ENCODE data around the gene IFT81.

The IFT81 gene

DNA sequence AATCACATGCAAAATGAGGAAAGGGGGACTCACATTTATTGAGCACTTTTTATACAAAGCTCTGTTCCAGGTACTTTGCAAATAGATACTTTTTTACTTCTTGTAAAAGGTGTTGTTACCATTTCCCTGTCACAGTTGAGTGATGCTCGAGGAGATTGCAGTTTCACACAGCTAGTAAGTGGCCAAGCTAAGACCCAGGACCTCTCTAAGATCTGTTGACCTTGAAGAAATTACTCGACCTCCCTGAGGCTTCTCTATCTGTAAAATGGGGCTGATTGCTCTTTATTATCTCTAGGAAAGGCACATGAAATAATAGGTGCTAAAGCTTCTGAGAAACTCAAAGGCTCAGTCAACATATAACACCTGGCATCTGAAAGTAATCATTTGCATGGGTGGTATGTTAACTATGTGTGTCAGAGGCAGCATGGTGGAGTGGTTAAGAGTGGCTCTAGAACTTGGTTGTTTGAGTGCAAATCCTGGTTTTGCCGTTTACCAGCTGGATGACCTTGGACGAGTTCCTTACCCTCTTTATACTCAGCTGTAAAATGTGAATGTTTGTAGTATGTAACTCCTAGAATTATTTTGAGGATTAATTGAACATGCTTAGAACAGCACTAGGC is 41.5 kb downstream of the IFT81 start:
- no peak for DNase-seq

DNA sequence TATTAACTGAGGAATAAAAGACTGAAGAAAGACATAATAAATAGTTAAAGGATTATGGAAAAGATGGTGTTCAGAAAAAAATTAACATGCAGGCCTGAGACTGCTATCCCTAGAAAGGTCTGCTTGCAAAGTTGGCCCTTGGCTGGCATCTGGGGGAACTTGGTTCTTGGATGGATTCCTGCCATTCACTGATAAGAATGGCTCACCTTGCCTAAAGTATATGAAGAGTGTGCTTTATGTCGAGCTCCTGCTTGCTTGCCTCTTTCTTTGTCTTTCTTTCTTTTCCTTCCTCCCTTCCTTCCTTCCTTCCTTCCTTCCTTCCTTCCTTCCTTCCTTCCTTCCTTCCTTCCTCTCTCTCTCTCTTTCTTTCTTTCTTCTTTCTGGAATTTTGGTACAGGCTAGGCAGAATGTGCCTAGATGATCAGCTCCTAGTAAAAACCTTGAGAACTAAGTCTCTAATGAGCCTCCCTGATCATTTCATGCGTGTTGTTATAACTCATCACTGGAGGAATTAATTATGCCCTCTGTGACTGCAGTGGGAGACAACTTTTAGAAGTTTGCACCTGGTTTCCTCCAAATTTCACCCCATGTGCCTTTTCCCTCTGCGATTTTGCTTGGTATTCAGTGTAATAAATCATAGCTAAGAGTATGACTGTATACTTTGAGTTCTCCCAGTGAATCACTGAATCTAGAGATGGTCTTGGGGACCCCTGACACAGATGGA is 44.7 kb downstream of the IFT81 start:
- DNase-seq, result no peak

DNA sequence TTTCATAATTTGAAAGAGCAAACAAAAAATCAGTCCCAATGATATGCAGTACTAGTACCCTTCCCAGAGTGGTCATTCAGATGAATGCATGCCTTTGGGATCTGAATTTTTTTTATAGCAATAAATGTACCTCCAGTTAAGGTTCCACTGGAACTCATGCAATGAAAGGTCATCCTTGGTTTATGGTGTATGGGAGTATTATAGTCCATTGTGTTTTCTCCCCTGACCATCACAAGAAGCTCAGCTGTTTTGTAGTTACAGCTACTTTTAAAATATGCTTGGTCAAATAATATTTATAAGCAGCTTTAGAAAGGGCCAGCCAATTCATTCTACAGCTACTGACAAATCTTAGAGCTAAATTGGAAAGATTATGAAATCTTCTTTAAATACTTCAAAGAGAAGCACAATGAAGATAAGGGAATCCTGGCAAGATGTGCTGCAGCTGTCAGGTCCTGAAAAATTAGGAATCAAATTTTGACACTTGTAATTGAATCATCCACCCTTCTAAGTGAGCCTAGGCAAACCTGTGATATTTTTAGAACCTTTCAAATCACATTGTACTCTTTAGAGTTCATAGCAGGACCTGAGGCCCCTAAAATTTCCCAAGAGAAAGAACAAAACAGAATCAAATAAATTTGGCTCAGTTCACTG is 46.5 kb downstream of the IFT81 start:
- DNase-seq, result no peak

DNA sequence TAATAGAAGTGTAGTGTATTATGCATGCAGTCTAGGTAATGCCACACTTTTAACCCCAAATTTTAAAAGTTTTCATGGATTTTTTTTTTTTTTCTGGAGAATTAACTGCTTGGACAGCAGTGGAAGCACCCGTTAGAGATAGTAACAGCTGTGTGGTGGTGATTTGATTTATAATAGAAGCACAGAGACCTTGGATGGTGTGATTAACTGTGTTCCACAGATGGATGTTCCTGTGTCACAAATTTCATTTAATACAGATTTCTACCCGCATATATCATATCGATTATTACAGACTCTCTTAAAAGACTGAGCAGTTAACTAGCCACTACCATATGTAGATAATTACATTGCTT is 47.0 kb downstream of the IFT81 start:
- no peak for DNase-seq

DNA sequence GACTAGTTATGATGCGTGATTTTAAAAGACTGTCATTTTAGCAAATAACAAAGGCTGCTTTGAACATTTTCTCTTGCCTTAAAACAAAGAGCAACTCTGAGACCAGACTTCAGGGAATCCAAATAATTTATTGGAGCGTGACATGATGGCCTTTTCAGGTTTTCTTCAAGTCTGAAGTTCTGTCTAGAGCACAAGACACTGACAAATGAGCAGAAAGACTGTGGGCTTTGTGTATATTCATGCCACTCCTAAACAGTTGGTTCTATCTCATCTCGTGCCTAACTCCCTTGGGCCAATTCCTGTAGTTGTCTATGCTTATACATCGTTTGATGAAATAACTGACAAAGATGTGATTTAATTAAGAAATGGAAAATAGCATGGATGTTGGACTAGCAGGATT is 47.5 kb downstream of the IFT81 start:
- DNase-seq, result no peak

DNA sequence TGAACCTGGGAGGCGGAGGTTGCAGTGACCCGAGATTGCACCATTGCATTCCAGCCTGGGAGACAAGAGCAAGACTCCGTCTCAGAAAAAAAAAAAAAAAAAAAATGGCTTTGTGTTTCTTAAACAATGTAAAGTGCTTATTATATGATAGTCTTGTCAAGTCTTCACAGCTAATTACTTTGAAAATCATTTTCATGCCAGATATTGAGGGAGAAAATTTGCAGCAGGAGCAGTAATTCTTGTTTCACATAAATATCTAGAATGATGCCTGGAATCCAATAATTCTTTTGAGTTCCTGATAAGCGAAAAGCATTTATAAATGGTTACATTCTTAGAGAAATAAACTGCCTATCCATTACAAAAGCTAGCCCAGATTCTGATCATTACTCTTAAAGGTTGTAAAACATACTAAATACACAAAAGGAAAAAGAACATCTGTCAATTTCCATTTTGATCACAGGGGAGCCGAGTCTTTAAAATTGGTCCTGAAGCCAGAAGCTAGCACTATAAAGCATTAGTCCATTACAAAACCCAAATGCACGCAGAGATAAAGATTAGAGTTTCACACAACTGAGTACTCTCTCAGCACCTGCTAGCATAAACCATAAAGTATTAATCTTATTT is 50.3 kb downstream of the IFT81 start:
- no peak for DNase-seq

DNA sequence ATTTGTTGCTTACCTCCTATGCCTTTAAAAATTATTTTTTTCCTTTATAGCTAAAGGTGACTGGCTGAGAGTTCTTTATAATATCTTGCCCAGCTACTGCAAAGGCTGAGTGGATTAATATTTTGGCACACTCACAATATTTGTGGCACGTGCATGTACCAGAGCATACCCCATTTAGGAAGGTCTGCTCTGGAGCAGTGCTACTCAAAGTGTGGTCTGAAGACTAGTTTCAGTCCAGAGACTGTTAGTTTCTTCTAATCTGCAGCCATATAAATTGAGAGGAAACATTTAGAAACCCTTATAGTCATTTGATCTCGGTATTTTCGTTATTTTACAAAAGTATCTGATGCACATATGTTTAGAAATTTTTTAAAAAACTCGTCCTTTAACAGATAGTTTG is 51.0 kb downstream of the IFT81 start:
- no peak for DNase-seq

DNA sequence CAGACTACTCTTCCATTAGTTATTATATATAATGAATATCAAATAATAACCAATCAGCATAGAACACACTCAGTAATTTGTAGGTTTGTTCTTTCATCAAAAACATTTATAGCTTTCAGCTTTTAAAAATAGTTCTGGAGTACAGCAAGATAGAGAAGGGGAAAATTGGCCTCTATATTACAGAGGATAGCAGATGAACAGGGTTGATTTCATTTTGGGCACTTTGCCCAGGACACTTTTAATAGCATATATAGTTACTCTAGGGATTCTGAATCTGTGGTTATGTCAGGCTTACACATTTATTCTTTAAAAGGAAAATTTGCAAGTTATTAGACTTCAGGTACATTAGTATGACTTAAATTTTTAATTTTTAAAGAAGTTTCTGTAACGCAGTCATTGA is 52.6 kb downstream of the IFT81 start:
- no peak for DNase-seq

DNA sequence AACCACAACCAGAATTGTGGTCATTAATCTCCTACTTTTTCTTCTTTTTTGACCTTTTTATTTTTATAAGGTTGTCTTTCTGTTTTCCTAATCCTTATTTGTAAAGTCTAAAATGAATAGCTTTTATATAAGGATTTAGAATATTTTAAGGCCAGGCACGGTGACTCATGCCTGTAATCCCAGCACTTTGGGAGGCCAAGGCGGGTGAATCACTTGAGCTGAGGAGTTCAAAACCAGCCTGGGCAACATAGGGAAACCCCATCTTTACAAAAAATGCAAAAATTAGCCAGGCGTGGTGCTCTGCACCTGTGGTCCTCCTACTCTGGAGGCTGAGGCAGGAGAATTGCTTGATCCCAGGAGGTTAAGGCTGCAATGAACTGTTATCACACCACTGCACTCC is 55.1 kb downstream of the IFT81 start:
- DNase-seq, result no peak

DNA sequence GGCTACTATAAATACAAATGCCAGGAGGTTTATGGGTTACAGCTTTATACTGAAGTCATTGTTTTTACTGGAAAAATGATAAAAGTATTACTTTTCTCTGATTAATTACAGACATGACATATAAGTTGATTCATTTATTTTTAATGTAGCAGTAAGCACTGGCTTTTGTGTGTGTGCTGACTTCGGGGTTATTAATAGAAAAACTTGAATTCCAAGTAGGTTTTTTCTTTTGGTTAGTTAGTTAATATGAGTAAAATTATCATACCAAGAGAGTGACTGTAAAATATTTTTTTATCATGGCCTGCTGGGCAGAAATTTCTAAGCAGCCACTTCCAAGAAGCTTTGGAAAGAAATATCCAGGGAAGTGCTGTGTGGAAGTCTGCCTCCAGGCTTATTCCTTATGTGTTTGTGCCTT is 56.4 kb downstream of the IFT81 start:
- DNase-seq, result no peak

DNA sequence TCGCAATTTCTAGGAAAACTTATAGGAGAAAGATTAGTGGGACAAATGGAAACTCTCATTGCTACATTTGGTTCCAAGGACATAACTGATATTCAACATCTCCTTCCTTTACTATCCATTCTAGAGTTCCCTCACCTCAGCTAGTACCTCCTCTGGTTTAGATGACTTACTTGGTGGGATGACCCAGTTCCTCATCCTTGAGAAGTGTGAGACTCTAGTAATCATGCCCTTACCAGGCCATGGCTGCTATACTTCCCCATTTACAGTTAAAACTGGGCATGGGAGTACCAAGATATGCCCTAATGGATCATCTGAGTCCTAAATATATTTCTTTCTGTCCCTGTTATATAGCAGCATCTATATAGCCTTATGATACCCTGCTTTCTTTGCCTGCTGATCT is 58.1 kb downstream of the IFT81 start:
- no peak for DNase-seq

DNA sequence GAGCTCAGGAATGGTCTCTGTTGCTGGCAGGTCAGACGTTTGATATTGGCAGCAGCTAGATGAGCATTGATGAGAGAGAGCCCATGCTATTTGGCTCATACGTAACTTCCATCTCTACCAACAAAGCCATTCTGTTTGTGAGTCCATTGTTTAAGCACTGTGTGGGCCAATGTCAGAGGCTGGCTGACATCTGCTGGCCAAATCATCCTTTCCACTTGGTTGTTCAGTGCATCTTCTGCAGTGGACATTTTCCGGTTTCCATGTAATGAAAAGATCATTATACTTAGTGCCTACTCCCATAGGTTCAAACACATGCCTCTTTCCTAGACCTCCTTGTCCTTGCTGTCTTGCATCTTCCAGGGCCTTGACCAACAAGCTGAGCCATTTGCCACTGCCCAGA is 59.2 kb downstream of the IFT81 start:
- DNase-seq, result peak; percentile 59 to 84

DNA sequence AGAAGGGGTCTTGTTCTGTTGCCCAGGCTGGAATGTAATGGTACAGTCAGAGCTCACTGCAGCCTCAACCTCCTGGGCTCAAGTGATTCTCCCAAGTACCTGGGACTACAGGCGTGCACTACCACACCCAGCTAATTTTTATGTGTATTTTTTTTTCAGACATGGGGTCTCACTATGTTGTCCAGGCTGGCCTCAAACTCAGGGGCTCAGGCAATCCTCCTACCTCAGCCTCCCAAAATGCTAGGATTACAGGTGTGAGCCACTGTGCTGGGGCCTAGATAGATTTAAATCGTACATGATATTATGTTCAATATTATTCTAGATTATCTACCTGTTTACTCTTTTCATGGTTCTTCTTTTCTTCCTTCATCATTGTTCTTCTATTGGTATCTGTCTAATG is 61.5 kb downstream of the IFT81 start:
- no peak for DNase-seq

DNA sequence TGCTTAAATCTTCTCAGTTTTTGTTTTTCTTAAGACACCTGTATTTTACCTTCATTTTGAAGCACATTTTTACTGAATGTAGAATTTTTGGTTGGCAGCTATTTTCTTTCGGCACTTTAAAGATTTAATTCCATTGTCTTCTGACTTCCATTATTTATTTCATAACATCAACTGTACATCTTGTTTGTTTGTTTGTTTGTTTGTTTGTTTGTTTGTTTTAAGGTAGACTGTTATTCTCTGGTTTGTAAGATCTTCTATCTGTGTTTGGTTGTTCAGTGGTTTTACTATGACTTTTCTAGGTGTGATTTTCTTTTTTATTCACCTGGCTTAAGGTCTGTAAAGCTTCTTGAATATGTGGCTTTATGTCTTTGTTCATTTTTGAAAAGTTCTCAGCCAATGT is 61.9 kb downstream of the IFT81 start:
- DNase-seq, result no peak

DNA sequence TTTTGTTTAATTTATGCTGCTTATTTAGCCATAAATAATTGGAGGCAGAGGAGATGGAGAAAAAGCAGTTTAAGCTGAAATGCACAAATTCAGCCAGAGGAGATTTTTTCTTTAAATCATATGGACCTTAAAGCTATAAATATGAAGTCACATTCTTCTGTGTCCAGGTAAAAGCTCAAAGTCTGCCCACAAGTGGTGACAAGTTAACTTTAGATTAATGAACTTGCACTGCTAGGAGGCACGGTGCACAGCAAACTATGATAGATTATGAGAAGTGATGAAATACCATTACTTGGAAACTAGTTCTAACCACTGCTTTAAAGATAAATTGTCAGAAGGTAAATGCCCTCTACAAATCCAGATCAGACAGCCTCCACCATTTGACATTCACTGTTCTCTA is 69.0 kb downstream of the IFT81 start:
- no peak for DNase-seq

DNA sequence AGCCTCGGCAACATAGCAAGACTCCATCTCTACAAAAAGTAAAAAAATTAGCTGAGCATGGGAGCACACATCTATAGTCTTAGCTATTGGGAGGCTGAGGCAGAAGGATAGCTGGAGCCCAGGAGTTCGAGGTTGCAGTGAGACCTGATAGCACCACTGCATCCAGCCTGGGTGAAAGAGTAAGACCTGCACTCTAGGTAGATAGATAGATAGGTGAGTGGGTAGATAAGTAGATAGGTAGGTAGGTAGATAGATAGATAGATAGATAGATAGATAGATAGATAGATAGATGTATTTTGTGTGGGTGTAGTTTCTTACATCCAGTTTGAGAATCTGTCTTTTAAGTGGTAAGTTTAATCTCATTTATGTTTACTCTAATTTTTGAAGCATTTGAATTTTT is 72.8 kb downstream of the IFT81 start:
- no peak for DNase-seq

DNA sequence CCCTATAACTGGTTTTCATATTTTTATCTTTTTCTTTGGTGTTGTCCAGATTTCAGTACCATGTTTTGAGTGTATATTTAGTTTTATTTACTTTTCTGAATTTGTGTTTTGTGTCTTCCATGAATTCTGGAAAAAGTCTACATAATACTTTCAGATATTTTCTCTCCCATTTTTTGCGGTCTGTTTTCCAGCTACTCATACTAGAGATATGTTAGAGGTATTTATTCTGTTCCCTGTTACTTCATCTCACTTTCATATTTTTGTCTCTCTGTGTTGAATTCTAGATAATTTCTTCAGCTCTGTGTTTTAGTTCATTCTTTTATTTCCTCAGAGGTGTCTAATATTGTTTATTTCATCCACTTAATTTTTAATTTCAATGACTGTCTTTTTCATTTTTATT is 74.2 kb downstream of the IFT81 start:
- no peak for DNase-seq

DNA sequence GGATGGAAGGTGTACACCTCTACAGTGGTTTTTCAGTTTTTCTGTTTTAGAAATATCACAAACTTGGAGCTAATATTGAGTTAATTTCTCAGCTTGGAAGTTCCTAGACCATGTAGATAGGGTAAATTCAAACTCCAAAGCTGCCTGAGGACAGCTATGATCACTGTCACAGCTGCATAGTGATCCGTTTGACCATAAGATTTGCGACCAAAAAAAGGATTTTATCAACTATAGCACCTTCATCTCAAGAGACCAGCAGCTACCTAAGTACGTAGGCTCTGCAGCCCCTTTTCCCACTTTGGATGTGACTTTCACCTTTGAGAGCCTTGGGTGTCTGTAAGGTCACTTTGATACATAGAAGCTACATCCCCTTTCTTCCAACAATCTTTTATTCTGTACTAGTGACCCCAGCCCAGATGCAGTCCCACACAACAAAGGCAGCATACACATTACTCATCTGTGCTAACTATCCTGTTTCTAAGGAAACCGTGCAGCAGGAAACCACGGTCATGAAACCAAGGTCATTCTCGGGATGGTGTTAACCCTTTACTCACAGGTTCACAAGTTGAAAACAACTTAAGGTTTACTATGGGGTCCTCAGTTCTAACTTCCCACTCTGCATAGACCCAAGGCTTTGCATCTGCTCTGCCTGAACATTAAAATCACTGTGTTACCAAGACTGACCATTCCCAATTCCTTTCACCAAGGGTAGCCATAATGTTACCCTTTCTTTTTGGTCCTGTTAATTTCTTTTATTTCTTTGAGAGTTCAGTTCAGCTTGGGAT is 75.4 kb downstream of the IFT81 start:
- no peak for DNase-seq

DNA sequence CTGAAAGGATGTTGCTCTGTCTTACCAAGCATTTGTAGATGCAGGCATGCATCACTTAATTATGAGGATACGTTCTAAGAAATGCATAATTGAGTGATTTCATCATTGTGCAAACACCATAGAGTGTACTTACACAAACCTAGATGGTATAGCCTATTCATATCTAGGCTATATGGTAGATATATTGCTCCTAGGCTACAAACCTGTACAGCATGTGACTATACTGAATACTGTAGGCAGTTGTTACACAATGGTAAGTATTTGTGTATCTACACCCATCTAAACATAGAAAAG is 75.9 kb downstream of the IFT81 start:
- DNase-seq, result no peak

DNA sequence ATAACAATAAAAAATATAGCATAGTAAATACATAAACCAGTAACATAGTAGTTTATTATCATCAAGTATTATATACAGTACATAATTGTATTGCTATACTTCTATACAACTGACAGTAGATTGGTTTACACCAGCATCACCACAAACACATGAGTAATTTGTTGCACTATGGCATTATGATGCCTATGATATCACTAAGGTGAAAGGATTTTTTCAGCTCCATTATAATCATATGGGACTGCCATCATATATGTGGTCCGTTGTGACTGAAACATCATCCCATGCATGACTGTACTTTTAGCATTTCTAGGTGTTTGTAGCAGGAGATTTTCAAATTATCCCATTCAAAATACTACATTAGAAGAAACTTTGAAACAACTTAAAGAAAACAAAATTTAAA is 77.8 kb downstream of the IFT81 start:
- DNase-seq, result no peak

DNA sequence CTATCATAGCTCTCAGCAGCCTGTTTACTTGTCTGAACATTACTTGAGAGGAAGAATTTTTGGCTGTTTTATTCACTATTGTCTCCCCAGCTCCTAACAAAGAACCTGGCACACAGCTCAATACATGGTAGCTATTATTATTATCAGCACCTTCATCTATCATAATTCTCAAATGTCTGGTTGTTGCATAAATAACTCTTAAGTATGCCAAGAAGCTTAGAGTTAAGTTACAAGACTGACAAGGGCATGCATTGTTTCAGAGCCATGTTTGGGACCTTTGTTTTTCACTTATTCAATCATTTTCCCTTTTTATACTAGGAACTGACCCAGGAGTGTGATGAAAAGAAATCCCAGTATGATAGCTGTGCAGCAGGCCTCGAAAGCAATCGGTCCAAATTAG is 79.4 kb downstream of the IFT81 start:
- peak in 1 of 2 donors; percentile 42 for DNase-seq

DNA sequence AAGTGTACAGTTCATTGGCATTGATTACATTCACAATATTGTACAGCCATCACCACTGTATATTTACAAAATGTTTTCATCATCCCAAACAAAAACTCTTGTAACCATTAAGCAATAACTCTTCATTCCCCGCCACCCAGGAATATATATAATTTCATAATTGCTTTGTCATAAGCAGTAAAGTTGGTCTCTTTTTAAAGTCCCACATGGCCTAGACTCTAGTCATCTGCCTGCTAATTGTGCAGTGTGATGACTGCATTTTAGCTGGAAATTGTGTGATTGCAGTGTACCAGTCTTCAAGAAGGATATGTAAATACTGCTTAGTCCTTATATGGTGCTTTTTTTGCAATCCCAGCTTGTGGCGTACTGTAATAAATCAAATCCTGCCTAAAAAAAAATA is 81.8 kb downstream of the IFT81 start:
- DNase-seq, result no peak
